A549 (cell line): ENCODE measurements around the gene RMP24. TPM values are rescaled to one million over a fixed set of nuclear protein-coding genes. Genes with fewer than 3 reads are reported as not detected.

Experiments used
- ATAC-seq, 2 experiments: fragments of 200-7000 bp in 1 of 2; fragments of >200 bp in 1 of 2; cut with Nextera tagmentation in 1 of 2; cut with Tn5 transposase in 1 of 2; 3 replicates each; pipeline versions ENCODE4 v1.8.0 to v1.9.1; 2018 to 2020; ENCODE audit warnings: mild to moderate bottlenecking in 1 of 2, moderate library complexity in 1 of 2
- CTCF ChIA-PET: fragments of 300-600 bp; sonication (Branson Sonifier 250); formaldehyde crosslinking; extraction: SDS; loops from one replicate; lab custom pipeline; 2021; ENCODE audit warnings: antibody characterized with exemption, inconsistent platforms; lab: Yijun Ruan, JAX
- POLR2A ChIA-PET: fragments of 350-600 bp; formaldehyde crosslinking; extraction: SDS; loops from one replicate; lab custom pipeline; 2021; ENCODE audit warnings: antibody characterized with exemption, inconsistent platforms; lab: Yijun Ruan, JAX
- DNase-seq, 2 experiments: peaks; one replicate each; pipeline versions ENCODE4 v3.0.0 to v3.0.0-alpha.2; 2011 to 2016; ENCODE audit warnings: low read depth in 1 of 2, low spot score in 1 of 2
- FAIRE-seq: peaks from 2 replicates; lab custom pipeline; 2011; peaks lifted over from hg19 to GRCh38; lab: Jason Lieb, UNC
- H3K27ac ChIP-seq, 2 experiments: fragments of >200 bp; sonication (Bioruptor Twin); formaldehyde crosslinking; 3 replicates each; pipeline ENCODE4 v1.5.1; 2016 to 2017
- H3K4me1 ChIP-seq: fragments of >200 bp; sonication (Bioruptor Twin); formaldehyde crosslinking; 3 replicates; pipeline ENCODE4 v1.6.1; 2016
- H3K4me2 ChIP-seq: fragments of >200 bp; sonication (Bioruptor Twin); formaldehyde crosslinking; 3 replicates; pipeline ENCODE4 v1.6.1; 2016
- H3K4me3 ChIP-seq: fragments of >200 bp; sonication (Bioruptor Twin); formaldehyde crosslinking; 3 replicates; pipeline ENCODE4 v1.5.1; 2016
- H3K9me3 ChIP-seq: fragments of >200 bp; sonication (Bioruptor Twin); formaldehyde crosslinking; 3 replicates; pipeline ENCODE4 v1.6.1; 2016
- CBX8 ChIP-seq: fragments of 200-600 bp; sonication (generic); IDR thresholded peaks from 2 replicates; pipeline ENCODE4 v1.6.1; 2016
- EHF ChIP-seq: fragments of 250-450 bp; sonication (Bioruptor Pico); IDR thresholded peaks from 2 replicates; pipeline ENCODE4 v1.5.0; 2020; ENCODE audit warnings: mild to moderate bottlenecking
- EP300 ChIP-seq, 2 experiments: fragments of >200 bp; sonication (Bioruptor Twin); formaldehyde crosslinking; IDR thresholded peaks; 2 replicates in 1 of 2; 3 replicates in 1 of 2; pipeline ENCODE4 v1.6.1; 2016 to 2017
- ESRRA ChIP-seq: fragments of 150-350 bp; IDR thresholded peaks from 2 replicates; pipeline ENCODE4 v1.6.1; 2014; ENCODE audit warnings: mild to moderate bottlenecking, low read length, borderline replicate concordance
- FOXS1 ChIP-seq: fragments of 250-450 bp; sonication (Bioruptor Pico); IDR thresholded peaks from 2 replicates; pipeline ENCODE4 v1.5.0; 2020; ENCODE audit warnings: mild to moderate bottlenecking, moderate library complexity
- NFE2L2 ChIP-seq: fragments of 150-350 bp; conservative IDR thresholded peaks from 2 replicates; pipeline ENCODE4 v1.6.1; 2014; ENCODE audit warnings: low read length
- RCOR1 ChIP-seq: fragments of 150-350 bp; IDR thresholded peaks from 2 replicates; pipeline ENCODE4 v1.6.1; 2014; ENCODE audit warnings: antibody characterized with exemption, low read length, low read depth
- SMC3 ChIP-seq: fragments of >200 bp; sonication (Bioruptor Twin); formaldehyde crosslinking; IDR thresholded peaks from 3 replicates; pipeline ENCODE4 v1.6.1; 2018; ENCODE audit warnings: inconsistent platforms
- ZC3H11A ChIP-seq: fragments of 450-650 bp; IDR thresholded peaks from 2 replicates; pipeline ENCODE4 v1.6.1; 2014; ENCODE audit warnings: antibody characterized with exemption, mild to moderate bottlenecking
- WGBS: methylation state at CpG from one replicate; pipeline ENCODE4 v1.1.6; 2017; ENCODE audit errors: missing lambda C conversion rate; 5-methylcytosine and 5-hydroxymethylcytosine counted together
- polyA plus RNA-seq, 4 experiments: library from polyadenylated mRNA; depleted of rRNA in 3 of 4; stranded (reverse); fragments of >200 nt; fragmentation: RNase III in 1 of 4; extraction: RNeasy Plus Mini Kit Qiagen cat#74134 plus additional on column Dnase treatment in 1 of 4; gene quantifications; 2 replicates in 3 of 4; 3 replicates in 1 of 4; pipeline ENCODE4 v1.2.3, GENCODE V29; 2011 to 2017
- small RNA-seq, 6 experiments: library from RNA; depleted of rRNA; stranded (forward); fragments of <200 nt; gene quantifications; one replicate each; pipeline ENCODE3, GENCODE V24; 2012
- TF ChIP-seq, protein P1 (sequence below): fragments of 250-450 bp; sonication (Bioruptor Pico); IDR thresholded peaks from 2 replicates; pipeline ENCODE4 v1.5.0; 2020; ENCODE audit warnings: low read depth, mild to moderate bottlenecking, moderate library complexity
- TF ChIP-seq, protein P2 (sequence below): fragments of 150-350 bp; IDR thresholded peaks from 2 replicates; pipeline ENCODE4 v1.6.1; 2014; ENCODE audit warnings: low read depth, mild to moderate bottlenecking, low read length

Gene RMP24

GRCh38 chr18:36025025-36025424 is 52.5 kb downstream of the RMP24 start:
- no peak for ATAC-seq
- CTCF ChIA-PET, result no interaction called here
- Histone ChIP-seq H3K9me3 (no peaks in the 10 kb centered on the region), H3K4me1 (no peaks in the 10 kb centered on the region), H3K4me3 (no peak overlapping the region), H3K27ac (no peak overlapping the region), H3K4me2 (no peak overlapping the region)
- DNase-seq, result no peak
- POLR2A ChIA-PET, result no interaction called here
- TF ChIP-seq, protein P1, sequence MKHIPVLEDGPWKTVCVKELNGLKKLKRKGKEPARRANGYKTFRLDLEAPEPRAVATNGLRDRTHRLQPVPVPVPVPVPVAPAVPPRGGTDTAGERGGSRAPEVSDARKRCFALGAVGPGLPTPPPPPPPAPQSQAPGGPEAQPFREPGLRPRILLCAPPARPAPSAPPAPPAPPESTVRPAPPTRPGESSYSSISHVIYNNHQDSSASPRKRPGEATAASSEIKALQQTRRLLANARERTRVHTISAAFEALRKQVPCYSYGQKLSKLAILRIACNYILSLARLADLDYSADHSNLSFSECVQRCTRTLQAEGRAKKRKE (CRISPR knock-in tag), result no peak
- no peak for TF ChIP-seq CBX8
- TF ChIP-seq FOXS1 (CRISPR knock-in tag), result no peak
- TF ChIP-seq, protein P2, sequence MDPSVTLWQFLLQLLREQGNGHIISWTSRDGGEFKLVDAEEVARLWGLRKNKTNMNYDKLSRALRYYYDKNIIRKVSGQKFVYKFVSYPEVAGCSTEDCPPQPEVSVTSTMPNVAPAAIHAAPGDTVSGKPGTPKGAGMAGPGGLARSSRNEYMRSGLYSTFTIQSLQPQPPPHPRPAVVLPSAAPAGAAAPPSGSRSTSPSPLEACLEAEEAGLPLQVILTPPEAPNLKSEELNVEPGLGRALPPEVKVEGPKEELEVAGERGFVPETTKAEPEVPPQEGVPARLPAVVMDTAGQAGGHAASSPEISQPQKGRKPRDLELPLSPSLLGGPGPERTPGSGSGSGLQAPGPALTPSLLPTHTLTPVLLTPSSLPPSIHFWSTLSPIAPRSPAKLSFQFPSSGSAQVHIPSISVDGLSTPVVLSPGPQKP, result no peak
- TF ChIP-seq EHF, result no peak
- no peak for TF ChIP-seq NFE2L2
- TF ChIP-seq ESRRA, result no peak
- WGBS, result 81% methylated on average over 1 of the region's 1 CpG
- no peak for FAIRE-seq

DNA sequence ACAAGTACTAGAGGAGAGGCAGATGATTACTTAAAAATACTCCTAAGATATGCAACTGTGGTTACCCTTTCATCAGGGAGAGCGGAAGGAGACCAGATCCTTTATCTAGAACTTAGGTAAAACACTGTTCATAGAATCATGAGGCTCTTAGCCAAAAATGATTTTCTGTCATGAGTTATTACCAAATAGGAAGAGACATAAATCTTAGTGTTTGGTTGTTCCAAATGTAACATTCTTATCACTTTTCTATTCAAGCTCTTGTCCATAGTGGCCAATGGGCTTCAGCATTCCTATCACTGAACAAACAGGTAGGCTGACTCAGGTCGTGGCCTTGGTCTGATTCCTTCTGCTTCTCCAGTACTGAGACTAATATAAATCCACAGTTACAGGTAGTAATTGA is 56.4 kb downstream of the RMP24 start:
- FAIRE-seq (no peak), ATAC-seq (no peak), DNase-seq (no peak)
- no peaks in the 10 kb centered on the region for H3K4me1 ChIP-seq
- H3K4me2 ChIP-seq, result no peak overlapping the region
- 88% methylated on average over 2 of the region's 2 CpGs for WGBS
- ChIA-PET POLR2A (no interaction called here), CTCF (interaction anchor here (1.0 to 1.5 kb wide), 2 partner anchors 12 kb away, joined by 3 read pairs; no protein-coding TSS in a partner anchor)
- TF ChIP-seq EP300 (IDR thresholded peaks at IDR 0.05) (no peak), SMC3 (no peak), ZC3H11A (no peak), RCOR1 (no peak)
- no peaks in the 10 kb centered on the region for H3K9me3 ChIP-seq
- H3K4me3 ChIP-seq, result no peak overlapping the region
- H3K27ac ChIP-seq, result no peak overlapping the region

Small RNAs within 50 kb of the gene (small RNA-seq; reads per million reads assigned to genes)
- gene MIR3929, result 0.08 to 4.7 (median 3.3) reads per million in 6 experiments

Other genes with a start within 250 kb of the RMP24 start
- gene RPRD1A, start 94.9 kb downstream of the RMP24 start, polyA plus RNA-seq (2011; rRNA removed), result 40.1 and 58.2 TPM in 2 replicates
- gene RPRD1A, start 94.9 kb downstream of the RMP24 start, polyA plus RNA-seq (2017; fragmentation: RNase III; extraction: RNeasy Plus Mini Kit Qiagen cat#74134 plus additional on column Dnase treatment), result 25.8 to 26.5 TPM (median 26.0 TPM) in 3 replicates
- gene SLC39A6, start 156.7 kb downstream of the RMP24 start, polyA plus RNA-seq (2011; rRNA removed), result 63.8 and 68.0 TPM in 2 replicates
- gene SLC39A6, start 156.7 kb downstream of the RMP24 start, polyA plus RNA-seq (2017; fragmentation: RNase III; extraction: RNeasy Plus Mini Kit Qiagen cat#74134 plus additional on column Dnase treatment), result 49.1 to 50.8 TPM (median 50.5 TPM) in 3 replicates
- 68.8 and 73.4 TPM in 2 replicates for gene ELP2, start 157.2 kb downstream of the RMP24 start, polyA plus RNA-seq (2011; rRNA removed)
- gene ELP2, start 157.2 kb downstream of the RMP24 start, polyA plus RNA-seq (2017; fragmentation: RNase III; extraction: RNeasy Plus Mini Kit Qiagen cat#74134 plus additional on column Dnase treatment), result 28.8 to 32.3 TPM (median 32.0 TPM) in 3 replicates
- gene MOCOS, start 214.8 kb downstream of the RMP24 start, polyA plus RNA-seq (2011; rRNA removed), result 7.1 and 8.1 TPM in 2 replicates
- gene MOCOS, start 214.8 kb downstream of the RMP24 start, polyA plus RNA-seq (2017; fragmentation: RNase III; extraction: RNeasy Plus Mini Kit Qiagen cat#74134 plus additional on column Dnase treatment), result 2.7 to 3.3 TPM (median 3.2 TPM) in 3 replicates